Activated CD4-positive, alpha-beta memory T cell treated with anti-CD3 and anti-CD28 coated beads, Interleukin-2, amount 10 ng/mL, durations not matched to agents 7 days and 5 days (primary cell): ENCODE results near the gene MCF2L2. TPM values are rescaled to one million over a fixed set of nuclear protein-coding genes. Genes with fewer than 3 reads are reported as not detected.

ENCODE experiments used
- CTCF ChIA-PET: fragments of 350-600 bp; sonication (Branson Sonifier 250); formaldehyde crosslinking; loops from one replicate; lab custom pipeline; 2021; ENCODE audit warnings: antibody characterized with exemption, inconsistent platforms; lab: Charles Lee
- POLR2A ChIA-PET: fragments of 350-600 bp; sonication (Branson Sonifier 250); formaldehyde crosslinking; loops from one replicate; lab custom pipeline; 2021; ENCODE audit warnings: antibody characterized with exemption; lab: Charles Lee
- DNase-seq: peaks from one replicate; pipeline ENCODE4 v3.0.0-alpha.2; 2020
- H3K27ac Mint-ChIP-seq: one replicate; pipeline ENCODE4 v1.8.0; 2021; ENCODE audit warnings: mild to moderate bottlenecking, mixed read lengths
- H3K27me3 Mint-ChIP-seq: one replicate; pipeline ENCODE4 v1.8.0; 2021; ENCODE audit warnings: mixed read lengths
- H3K36me3 Mint-ChIP-seq: one replicate; pipeline ENCODE4 v1.8.0; 2021; ENCODE audit warnings: low read depth, mixed read lengths
- H3K4me1 Mint-ChIP-seq: one replicate; pipeline ENCODE4 v1.8.0; 2021; ENCODE audit warnings: mixed read lengths
- H3K4me3 Mint-ChIP-seq: one replicate; pipeline ENCODE4 v1.8.0; 2021; ENCODE audit warnings: mild to moderate bottlenecking, mixed read lengths
- H3K9me3 Mint-ChIP-seq: one replicate; pipeline ENCODE4 v1.8.0; 2021; ENCODE audit warnings: mixed read lengths
- total RNA-seq, 2 experiments: library from RNA; stranded (reverse); gene quantifications; one replicate each; pipeline ENCODE4 v1.2.3, GENCODE V29; 2021

The MCF2L2 gene
- total RNA-seq, 2 experiments from 2014 or later = 6.6 to 7.0 TPM

DNA sequence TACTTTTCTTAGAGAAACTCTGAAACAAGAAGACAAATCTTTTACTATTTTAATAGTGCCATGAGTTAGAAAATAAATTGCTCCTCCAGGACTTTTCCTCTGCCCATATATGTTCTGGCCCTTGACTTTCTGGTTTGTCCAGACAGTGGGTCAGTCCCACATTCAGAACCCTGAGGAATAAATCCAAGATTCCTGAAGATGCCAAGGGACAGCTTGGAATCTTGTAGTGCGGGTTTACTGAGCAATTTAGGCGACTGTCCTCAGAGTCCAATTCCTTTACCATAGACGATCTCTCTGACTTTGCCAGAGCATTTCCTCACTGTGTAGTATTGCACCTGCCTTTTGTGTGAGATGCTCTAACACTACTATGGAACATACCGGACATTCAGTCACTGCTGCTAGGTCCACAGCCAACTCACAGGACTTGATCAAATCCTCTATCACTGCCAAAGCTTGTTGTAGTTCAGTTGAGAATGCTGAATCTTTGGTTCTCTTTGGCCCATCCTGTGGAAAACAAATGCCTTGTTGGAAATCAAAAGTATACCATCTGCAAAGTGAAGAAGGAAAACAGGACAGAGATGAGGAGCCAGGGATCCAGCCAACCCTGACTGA, 212.7 kb downstream of the MCF2L2 start:
- Mint-ChIP-seq H3K27me3 (no peaks in the 10 kb centered on the region), H3K4me1 (peaks cover 10% of the 10 kb centered on the region), H3K4me3 (no peak overlapping the region), H3K27ac (no peak overlapping the region), H3K36me3 (peaks cover 3% of the 10 kb centered on the region), H3K9me3 (no peaks in the 10 kb centered on the region)
- CTCF ChIA-PET = no interaction called here
- DNase-seq = no peak
- POLR2A ChIA-PET = no interaction called here

DNA sequence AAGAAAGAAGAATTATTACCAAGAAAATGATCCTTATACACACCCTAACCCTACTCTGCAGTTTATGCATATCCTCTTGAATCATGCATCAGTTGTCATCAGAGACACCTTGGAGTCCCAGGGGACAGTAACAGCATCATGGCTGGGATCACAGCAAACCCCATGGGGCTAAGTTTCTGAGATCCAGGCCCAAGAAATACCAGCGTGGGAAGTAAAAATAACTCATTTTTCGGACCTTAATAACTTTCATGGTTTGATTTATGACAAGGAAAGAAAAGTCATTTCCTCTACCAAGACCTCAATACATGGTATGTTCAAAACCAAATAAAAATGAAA, 214.2 kb downstream of the MCF2L2 start:
- no peaks in the 10 kb centered on the region for H3K27me3 Mint-ChIP-seq
- H3K9me3 Mint-ChIP-seq = peaks cover 6% of the 10 kb centered on the region
- no peak overlapping the region for H3K27ac Mint-ChIP-seq
- ChIA-PET POLR2A (no interaction called here), CTCF (no interaction called here)
- H3K4me3 Mint-ChIP-seq = no peak overlapping the region
- peaks cover 14% of the 10 kb centered on the region for H3K4me1 Mint-ChIP-seq
- H3K36me3 Mint-ChIP-seq = peaks cover 13% of the 10 kb centered on the region
- no peak for DNase-seq

DNA sequence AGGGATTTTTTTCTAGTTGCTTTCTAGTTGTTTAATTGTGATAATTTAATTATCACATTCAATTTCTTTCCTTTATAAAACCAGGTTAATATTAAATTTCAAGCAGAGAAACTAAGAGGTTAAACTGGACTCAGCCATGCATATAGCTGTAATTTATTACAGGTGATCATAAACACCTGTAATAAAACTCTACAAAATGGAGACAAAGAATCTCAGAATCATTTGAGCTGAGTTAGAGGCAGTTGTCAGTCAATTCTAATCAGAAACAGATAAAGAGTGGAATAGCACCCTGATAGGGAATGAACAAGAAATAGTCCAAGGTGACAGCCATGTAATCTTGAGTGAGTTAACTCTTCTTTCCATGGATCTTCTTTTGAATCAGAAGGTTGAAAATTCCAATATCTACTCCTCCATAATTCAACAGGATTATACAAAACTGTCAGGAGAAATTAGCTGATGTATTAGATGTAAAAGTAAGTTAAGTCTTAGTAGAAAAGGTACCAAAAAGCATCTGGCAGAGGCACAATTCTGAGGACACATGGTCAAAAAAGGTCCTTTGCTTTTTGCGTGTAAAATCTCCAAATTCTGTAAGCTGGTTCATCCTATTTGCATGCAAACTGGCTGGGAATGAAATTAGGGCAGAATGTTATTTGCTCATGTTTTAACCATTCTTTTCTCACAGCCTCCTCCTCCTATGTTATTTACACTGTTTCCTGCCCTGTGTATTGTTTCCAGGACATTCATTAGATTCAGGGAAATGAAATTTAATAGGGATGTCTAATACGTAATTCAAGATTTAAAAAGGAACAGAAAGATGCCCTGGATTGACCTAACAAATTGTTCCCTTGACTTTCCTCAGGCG, 214.8 kb downstream of the MCF2L2 start:
- H3K27ac Mint-ChIP-seq = no peak overlapping the region
- POLR2A ChIA-PET = no interaction called here
- no peaks in the 10 kb centered on the region for H3K27me3 Mint-ChIP-seq
- H3K4me3 Mint-ChIP-seq = no peak overlapping the region
- H3K9me3 Mint-ChIP-seq = peaks cover 9% of the 10 kb centered on the region
- DNase-seq = no peak
- H3K4me1 Mint-ChIP-seq = peaks cover 10% of the 10 kb centered on the region
- peaks cover 13% of the 10 kb centered on the region for H3K36me3 Mint-ChIP-seq
- CTCF ChIA-PET = no interaction called here

DNA sequence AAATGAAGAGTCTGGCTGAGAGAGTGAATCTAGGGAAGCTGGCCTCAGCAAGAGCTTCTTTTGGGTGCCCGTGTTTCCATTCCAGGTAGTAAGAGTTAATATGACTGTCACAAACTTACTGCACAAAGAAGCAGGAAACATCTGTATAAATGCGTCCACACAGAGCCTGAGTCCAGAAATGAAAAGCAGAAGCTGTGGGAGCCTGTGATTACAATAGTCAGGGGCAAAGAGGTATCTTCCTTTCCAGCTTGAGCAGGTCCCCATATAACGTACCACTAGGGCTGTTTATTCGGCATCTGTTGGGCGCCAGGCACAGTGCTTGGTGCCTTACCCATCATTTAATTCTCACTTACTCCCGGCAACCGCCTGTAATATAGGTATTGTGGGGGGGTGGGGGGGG, 215.9 kb downstream of the MCF2L2 start:
- POLR2A ChIA-PET = no interaction called here
- H3K4me3 Mint-ChIP-seq = no peak overlapping the region
- peaks cover 8% of the 10 kb centered on the region for H3K4me1 Mint-ChIP-seq
- DNase-seq = no peak
- H3K36me3 Mint-ChIP-seq = peaks cover 21% of the 10 kb centered on the region
- H3K27ac Mint-ChIP-seq = no peak overlapping the region
- peaks cover 14% of the 10 kb centered on the region for H3K9me3 Mint-ChIP-seq
- CTCF ChIA-PET = no interaction called here
- H3K27me3 Mint-ChIP-seq = no peaks in the 10 kb centered on the region

DNA sequence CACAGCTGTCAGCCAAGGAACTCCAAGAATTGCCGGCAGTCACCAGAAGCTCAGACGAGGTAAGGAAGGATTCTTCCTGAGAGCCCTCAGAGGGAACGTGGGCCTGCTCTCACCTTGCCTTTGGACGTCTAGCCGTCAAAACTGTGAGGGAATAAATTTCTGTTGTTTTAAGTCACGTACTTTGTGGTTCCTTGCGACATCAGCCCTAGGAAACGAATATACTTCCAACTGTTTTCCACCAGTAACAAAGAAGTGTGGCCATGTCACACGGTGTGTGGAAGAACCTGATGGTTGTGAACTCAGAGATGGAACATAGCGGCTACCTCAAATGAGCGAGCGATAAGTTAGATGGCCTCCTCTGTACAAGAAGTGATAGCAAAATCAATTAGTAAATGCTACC, 216.3 kb downstream of the MCF2L2 start:
- Mint-ChIP-seq H3K27me3 (no peaks in the 10 kb centered on the region), H3K4me3 (no peak overlapping the region), H3K27ac (no peak overlapping the region), H3K9me3 (peaks cover 14% of the 10 kb centered on the region), H3K4me1 (peaks cover 6% of the 10 kb centered on the region), H3K36me3 (peaks cover 23% of the 10 kb centered on the region)
- ChIA-PET POLR2A (no interaction called here), CTCF (no interaction called here)
- DNase-seq = no peak

DNA sequence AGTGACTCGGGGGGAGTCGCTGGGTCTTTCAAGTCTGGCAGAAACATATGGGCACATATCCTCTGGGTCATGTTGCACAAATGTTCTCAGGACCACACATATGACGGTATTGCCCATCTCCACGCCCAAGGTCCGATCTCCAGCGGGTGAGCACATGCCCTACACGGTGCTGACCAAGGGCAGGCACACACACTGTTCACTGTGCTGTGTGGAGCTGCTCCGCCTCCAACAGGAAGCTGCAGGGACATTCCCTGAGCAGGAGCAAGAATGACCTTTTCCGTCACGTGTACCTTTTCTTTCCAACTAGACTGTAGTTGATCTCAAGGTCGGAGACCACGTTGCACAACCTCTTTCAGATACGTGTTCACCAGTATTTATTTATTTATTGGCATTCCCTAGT, 217.1 kb downstream of the MCF2L2 start:
- Mint-ChIP-seq H3K4me3 (no peak overlapping the region), H3K4me1 (peaks cover 6% of the 10 kb centered on the region), H3K27me3 (no peaks in the 10 kb centered on the region), H3K36me3 (peaks cover 23% of the 10 kb centered on the region), H3K9me3 (peaks cover 14% of the 10 kb centered on the region), H3K27ac (no peak overlapping the region)
- ChIA-PET POLR2A (no interaction called here), CTCF (no interaction called here)
- no peak for DNase-seq

DNA sequence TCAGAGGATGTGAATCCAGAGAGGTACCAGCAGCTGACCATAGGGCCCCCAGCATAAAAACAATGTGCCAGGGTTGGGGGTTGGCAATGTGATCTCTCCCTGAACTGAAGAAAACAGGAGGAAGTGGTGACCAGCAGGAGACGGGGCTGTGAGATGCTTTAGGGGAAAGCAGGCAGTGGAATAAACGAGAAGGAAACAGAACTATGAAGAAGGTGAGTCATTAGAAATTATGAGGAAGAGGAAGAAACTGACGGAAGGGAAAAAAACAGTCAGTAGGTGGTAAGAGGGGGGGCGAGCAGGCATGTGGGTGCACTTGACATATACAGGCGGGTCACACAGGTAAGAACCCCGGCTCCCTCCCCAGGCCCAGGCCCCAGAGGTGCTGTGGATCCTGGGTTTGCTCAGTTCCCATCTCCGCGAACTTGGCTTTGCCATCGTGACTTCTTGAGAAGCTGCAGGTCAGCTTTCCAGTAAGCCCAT, 217.5 kb downstream of the MCF2L2 start:
- Mint-ChIP-seq H3K27me3 (no peaks in the 10 kb centered on the region), H3K9me3 (peaks cover 14% of the 10 kb centered on the region), H3K27ac (no peak overlapping the region), H3K36me3 (peaks cover 23% of the 10 kb centered on the region), H3K4me1 (peaks cover 6% of the 10 kb centered on the region), H3K4me3 (no peak overlapping the region)
- CTCF ChIA-PET = no interaction called here
- DNase-seq = no peak
- POLR2A ChIA-PET = no interaction called here

DNA sequence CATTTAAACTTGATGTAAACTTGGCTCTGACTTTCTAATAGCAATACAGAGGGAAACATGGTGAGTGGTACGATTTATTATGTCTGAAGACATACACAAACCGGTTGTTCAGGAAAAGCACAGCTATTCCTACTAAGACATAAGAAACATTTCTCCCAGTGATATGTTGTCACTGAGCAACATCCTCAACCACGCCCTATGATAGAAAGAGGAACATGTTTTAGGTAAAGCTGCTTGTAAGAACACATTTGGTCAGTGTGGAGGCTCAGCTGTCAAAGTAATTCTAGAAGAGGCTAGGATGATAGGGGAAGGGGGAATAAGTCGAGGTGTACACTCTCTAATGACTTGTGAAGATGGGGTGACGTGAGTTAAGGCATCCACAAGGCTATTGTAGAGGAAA, 218.1 kb downstream of the MCF2L2 start:
- Mint-ChIP-seq H3K4me1 (peaks cover 6% of the 10 kb centered on the region), H3K36me3 (peaks cover 23% of the 10 kb centered on the region), H3K4me3 (no peak overlapping the region), H3K27ac (no peak overlapping the region), H3K9me3 (peaks cover 14% of the 10 kb centered on the region), H3K27me3 (no peaks in the 10 kb centered on the region)
- ChIA-PET CTCF (interaction anchor here (0.8 kb wide), 1 partner anchor 24 kb away, joined by 4 read pairs; no protein-coding TSS in a partner anchor), POLR2A (no interaction called here)
- DNase-seq = no peak

DNA sequence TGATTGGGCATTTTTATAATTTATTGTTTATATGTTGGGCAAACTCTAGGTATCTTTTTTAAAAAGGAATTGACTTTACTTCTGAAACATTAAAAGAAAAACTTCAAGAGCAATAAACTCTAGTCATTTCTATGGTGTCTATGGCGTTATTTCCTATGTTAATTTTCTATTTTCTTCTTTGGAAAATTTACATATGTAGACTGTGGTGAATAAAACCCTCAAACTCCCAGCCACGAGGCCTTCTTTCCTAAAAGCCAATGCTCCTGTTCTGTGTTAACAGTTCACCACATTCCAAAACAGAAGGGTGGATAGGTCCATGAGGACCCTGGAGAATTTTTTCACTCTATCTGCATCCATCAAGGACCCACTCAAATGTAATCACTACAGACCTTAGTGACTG, 219.6 kb downstream of the MCF2L2 start:
- Mint-ChIP-seq H3K4me1 (peaks cover 6% of the 10 kb centered on the region), H3K9me3 (peaks cover 16% of the 10 kb centered on the region), H3K27me3 (no peaks in the 10 kb centered on the region), H3K36me3 (peaks cover 25% of the 10 kb centered on the region), H3K27ac (no peak overlapping the region), H3K4me3 (no peak overlapping the region)
- ChIA-PET CTCF (no interaction called here), POLR2A (no interaction called here)
- no peak for DNase-seq

DNA sequence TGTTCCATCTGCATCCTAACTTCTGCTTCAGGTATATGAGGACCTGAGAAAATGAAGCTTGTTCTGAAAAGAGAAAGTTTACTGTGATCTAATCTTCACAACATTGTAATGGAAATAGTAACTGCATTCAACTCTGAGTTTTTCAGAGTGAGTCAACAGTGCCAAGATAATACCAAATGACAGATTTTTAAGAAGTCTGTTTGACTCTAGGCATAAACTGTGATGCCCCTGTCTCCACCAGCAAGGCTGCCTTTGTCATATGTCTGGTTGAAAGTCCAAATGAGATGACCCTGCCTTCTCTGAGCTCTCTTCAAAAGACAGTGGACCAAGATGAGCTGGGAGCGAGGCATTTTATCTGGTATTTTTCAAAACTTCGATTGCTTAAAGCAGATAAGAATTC, 220.2 kb downstream of the MCF2L2 start:
- peaks cover 6% of the 10 kb centered on the region for H3K4me1 Mint-ChIP-seq
- no peak overlapping the region for H3K27ac Mint-ChIP-seq
- ChIA-PET POLR2A (no interaction called here), CTCF (no interaction called here)
- no peaks in the 10 kb centered on the region for H3K27me3 Mint-ChIP-seq
- H3K9me3 Mint-ChIP-seq = peaks cover 21% of the 10 kb centered on the region
- DNase-seq = no peak
- H3K36me3 Mint-ChIP-seq = peaks cover 31% of the 10 kb centered on the region
- no peak overlapping the region for H3K4me3 Mint-ChIP-seq

DNA sequence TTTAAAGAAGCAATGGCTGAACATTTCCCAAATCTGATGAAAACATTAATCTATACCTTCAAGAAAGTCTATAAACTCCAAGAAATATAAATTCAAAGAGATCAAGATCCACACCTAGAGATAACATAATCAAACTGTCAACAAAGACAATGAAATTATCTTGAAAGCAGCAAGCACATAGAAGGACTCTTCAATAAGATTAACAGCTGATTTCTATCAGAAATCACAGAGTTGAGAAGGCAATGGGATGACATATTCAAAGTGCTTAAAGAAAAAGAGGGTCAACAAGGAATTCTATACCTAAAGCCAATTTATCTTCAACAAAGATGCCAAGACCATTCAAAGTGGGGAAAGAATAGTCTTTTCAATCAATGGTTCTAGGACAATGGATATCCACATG, 224.7 kb downstream of the MCF2L2 start:
- no peak overlapping the region for H3K4me3 Mint-ChIP-seq
- no peak for DNase-seq
- H3K27ac Mint-ChIP-seq = no peak overlapping the region
- CTCF ChIA-PET = no interaction called here
- H3K9me3 Mint-ChIP-seq = peaks cover 13% of the 10 kb centered on the region
- peaks cover 13% of the 10 kb centered on the region for H3K4me1 Mint-ChIP-seq
- peaks cover 35% of the 10 kb centered on the region for H3K36me3 Mint-ChIP-seq
- H3K27me3 Mint-ChIP-seq = no peaks in the 10 kb centered on the region
- POLR2A ChIA-PET = no interaction called here

DNA sequence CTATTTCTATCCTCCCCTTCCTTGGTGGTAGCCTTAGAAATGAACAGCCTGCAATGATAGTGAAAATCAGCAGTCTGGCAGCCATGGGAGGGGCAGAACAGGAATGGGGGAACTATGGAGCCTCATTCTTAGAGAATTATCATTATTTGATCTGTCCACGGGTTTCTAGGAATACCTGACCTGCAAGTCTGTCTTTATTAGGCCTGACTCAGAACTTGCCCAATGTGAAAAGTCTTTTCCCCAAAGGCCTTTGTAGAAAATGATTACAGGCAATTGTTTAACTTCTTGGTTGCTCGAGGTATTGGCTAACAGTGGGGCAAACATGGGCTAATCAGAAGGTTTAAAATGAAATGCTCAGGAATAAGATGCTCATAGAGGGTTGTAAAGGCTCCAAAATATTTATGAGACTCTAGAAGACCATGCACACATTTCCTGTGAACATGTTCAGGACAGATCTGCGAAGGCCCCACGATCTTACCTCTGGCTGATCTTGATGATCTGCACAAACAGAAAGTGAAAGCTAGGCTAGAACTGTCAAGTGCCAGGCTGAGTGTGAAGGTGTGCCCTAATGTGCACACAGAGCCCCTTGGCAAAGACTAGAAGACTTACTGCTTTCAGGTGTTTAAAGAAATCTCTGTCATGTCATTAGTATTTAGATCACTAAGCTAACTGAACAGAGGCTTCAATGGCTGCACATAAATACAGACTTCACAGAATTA, 226.3 kb downstream of the MCF2L2 start:
- Mint-ChIP-seq H3K36me3 (peaks cover 25% of the 10 kb centered on the region), H3K4me1 (peaks cover 13% of the 10 kb centered on the region), H3K4me3 (peak overlapping the region; percentile 64), H3K27ac (peak overlapping the region; percentile 61), H3K27me3 (no peaks in the 10 kb centered on the region), H3K9me3 (peaks cover 8% of the 10 kb centered on the region)
- DNase-seq = peak; percentile 53
- CTCF ChIA-PET = interaction anchor here (0.6 kb wide), 1 partner anchor 1501 kb away, joined by 3 read pairs; no protein-coding TSS in a partner anchor
- POLR2A ChIA-PET = no interaction called here

DNA sequence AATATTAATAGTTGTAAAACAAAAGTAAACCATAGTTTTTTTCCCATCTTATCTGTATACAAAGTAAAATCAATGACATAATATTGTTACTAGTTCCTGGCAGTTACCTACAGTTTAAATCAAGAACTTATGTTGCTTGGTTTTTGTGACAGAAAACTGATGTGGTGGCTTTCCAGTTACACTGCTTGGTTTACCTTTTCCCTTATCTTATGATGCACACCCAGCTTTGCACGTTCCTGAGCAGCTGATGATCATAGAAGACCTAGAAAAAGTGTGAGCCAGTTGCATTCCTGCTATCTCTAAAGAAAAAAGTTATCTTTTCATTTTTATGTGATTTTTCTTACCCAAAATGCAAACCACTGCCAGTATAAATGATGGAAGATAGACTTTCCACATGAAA, 229.5 kb downstream of the MCF2L2 start:
- peaks cover 7% of the 10 kb centered on the region for H3K9me3 Mint-ChIP-seq
- H3K36me3 Mint-ChIP-seq = peaks cover 24% of the 10 kb centered on the region
- ChIA-PET POLR2A (no interaction called here), CTCF (no interaction called here)
- H3K27ac Mint-ChIP-seq = no peak overlapping the region
- H3K4me1 Mint-ChIP-seq = peaks cover 13% of the 10 kb centered on the region
- no peak overlapping the region for H3K4me3 Mint-ChIP-seq
- H3K27me3 Mint-ChIP-seq = no peaks in the 10 kb centered on the region
- no peak for DNase-seq
